BE2C (cell line): ENCODE measurements around the gene RHOB.

Source experiments
- DNase-seq: peaks from one replicate; pipeline ENCODE4 v3.0.0-alpha.2; 2020
- H3K27me3 ChIP-seq: fragments of 250-450 bp; sonication (Bioruptor Pico); 2 replicates; pipeline ENCODE4 v1.5.1; 2020; ENCODE audit warnings: mild to moderate bottlenecking
- H3K36me3 ChIP-seq: fragments of 250-450 bp; sonication (Bioruptor Pico); 2 replicates; pipeline ENCODE4 v1.5.1; 2020; ENCODE audit warnings: mild to moderate bottlenecking
- H3K4me1 ChIP-seq: fragments of 250-450 bp; sonication (Bioruptor Pico); 2 replicates; pipeline ENCODE4 v1.5.1; 2020
- H3K4me3 ChIP-seq: 2 replicates; pipeline ENCODE4 v1.5.1; 2011; ENCODE audit warnings: low read depth, low read length
- H3K9me3 ChIP-seq: fragments of 250-450 bp; sonication (Bioruptor Pico); 2 replicates; pipeline ENCODE4 v1.5.1; 2020
- TF ChIP-seq, protein P1 (sequence below): IDR thresholded peaks from 2 replicates; pipeline ENCODE4 v1.5.1; 2012; ENCODE audit warnings: mild to moderate bottlenecking, low read depth, low read length

RHOB gene

DNA sequence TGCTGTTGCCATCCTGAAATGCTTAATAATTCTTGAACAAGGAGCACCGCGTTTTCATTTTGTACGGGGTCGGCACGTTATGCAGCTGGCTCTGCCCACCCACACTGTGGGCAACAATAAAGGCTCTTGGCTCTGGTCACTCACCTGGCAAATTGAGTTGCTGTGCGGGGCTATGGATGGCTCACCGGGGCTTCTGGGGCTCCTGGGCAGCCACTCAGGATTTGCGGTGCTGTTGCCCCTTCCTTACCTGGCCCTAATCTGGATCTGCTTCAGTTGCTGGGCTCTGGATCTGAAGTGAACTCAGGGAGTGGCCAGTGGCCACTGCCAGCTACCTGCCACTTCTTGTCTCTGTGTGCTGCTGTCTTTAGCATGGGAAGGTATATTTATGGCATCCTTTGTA is 22.7 kb downstream of the RHOB start:
- H3K4me3 ChIP-seq: no peak overlapping the region
- H3K9me3 ChIP-seq: no peaks in the 10 kb centered on the region
- TF ChIP-seq, protein P1, sequence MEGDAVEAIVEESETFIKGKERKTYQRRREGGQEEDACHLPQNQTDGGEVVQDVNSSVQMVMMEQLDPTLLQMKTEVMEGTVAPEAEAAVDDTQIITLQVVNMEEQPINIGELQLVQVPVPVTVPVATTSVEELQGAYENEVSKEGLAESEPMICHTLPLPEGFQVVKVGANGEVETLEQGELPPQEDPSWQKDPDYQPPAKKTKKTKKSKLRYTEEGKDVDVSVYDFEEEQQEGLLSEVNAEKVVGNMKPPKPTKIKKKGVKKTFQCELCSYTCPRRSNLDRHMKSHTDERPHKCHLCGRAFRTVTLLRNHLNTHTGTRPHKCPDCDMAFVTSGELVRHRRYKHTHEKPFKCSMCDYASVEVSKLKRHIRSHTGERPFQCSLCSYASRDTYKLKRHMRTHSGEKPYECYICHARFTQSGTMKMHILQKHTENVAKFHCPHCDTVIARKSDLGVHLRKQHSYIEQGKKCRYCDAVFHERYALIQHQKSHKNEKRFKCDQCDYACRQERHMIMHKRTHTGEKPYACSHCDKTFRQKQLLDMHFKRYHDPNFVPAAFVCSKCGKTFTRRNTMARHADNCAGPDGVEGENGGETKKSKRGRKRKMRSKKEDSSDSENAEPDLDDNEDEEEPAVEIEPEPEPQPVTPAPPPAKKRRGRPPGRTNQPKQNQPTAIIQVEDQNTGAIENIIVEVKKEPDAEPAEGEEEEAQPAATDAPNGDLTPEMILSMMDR: no peak
- peaks cover 31% of the 10 kb centered on the region for H3K4me1 ChIP-seq
- no peaks in the 10 kb centered on the region for H3K27me3 ChIP-seq
- no peak for DNase-seq
- H3K36me3 ChIP-seq: no peaks in the 10 kb centered on the region

- TF ChIP-seq, protein P1: no peak
- no peaks in the 10 kb centered on the region for H3K36me3 ChIP-seq
- H3K4me1 ChIP-seq: peaks cover 31% of the 10 kb centered on the region
- no peak overlapping the region for H3K4me3 ChIP-seq
- no peaks in the 10 kb centered on the region for H3K27me3 ChIP-seq
- no peak for DNase-seq
- no peaks in the 10 kb centered on the region for H3K9me3 ChIP-seq
Measured at GRCh38 chr2:20470211-20470610, 23.3 kb downstream of the RHOB start.

DNA sequence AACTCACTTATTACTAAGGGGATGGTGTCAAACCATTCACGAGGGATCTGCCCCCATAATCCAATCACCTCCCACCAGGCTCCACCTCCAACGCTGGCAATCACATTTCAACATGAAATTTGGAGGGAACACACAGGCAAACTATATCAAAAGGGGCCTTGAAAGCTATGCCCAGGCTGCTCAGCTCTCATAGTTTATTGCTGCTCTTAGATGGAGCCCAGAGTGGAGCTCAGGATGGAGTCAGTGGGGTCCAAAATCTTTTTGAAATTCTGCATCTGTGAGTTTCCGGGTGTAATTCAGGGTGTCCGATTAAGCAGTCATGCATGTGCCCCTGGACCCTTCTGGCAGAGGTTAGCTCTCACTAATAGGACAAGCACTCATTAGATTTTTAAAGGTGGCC is 24.3 kb downstream of the RHOB start:
- H3K36me3 ChIP-seq: no peaks in the 10 kb centered on the region
- no peak for DNase-seq
- TF ChIP-seq, protein P1: no peak

GRCh38 chr2:20471902-20472559 is 25.2 kb downstream of the RHOB start:
- Histone ChIP-seq H3K4me3 (no peak overlapping the region), H3K36me3 (no peaks in the 10 kb centered on the region), H3K4me1 (peaks cover 19% of the 10 kb centered on the region), H3K9me3 (no peaks in the 10 kb centered on the region), H3K27me3 (no peaks in the 10 kb centered on the region)
- DNase-seq: no peak
- TF ChIP-seq, protein P1: no peak

More for the DNA sequence above, 24.3 kb downstream of the RHOB start:
- Histone ChIP-seq H3K9me3 (no peaks in the 10 kb centered on the region), H3K27me3 (no peaks in the 10 kb centered on the region), H3K4me1 (peaks cover 24% of the 10 kb centered on the region), H3K4me3 (no peak overlapping the region)

DNA sequence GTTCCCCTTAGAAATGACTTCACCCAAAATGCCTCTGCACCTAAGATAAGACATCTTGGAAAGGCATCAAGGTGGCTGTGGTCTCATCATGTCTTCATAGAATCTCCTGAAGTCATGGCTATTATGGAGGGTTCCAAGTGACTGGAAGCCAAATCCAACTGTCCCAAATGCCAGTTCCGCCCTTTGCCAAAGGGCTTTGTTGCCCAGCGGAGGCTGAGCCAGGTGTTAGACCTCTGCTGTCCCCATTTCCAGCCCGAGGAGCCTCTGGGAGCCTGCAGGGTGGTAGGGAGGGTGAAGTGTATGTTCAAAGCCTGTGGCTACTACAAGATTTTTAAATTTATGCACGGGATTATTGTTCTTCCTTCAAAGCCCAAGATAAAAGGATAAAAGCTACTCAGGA is 25.7 kb downstream of the RHOB start:
- Histone ChIP-seq H3K9me3 (no peaks in the 10 kb centered on the region), H3K36me3 (no peaks in the 10 kb centered on the region), H3K4me1 (peaks cover 14% of the 10 kb centered on the region), H3K27me3 (no peaks in the 10 kb centered on the region), H3K4me3 (no peak overlapping the region)
- no peak for DNase-seq
- TF ChIP-seq, protein P1: no peak

GRCh38 chr2:20473128-20473527 is 26.3 kb downstream of the RHOB start:
- Histone ChIP-seq H3K27me3 (no peaks in the 10 kb centered on the region), H3K4me1 (peaks cover 11% of the 10 kb centered on the region), H3K9me3 (no peaks in the 10 kb centered on the region), H3K36me3 (no peaks in the 10 kb centered on the region), H3K4me3 (no peak overlapping the region)
- no peak for DNase-seq
- TF ChIP-seq, protein P1: no peak
